WTC11 (cell line): ENCODE data around the gene TUBA4B. TPM values are rescaled to one million over a fixed set of nuclear protein-coding genes. Genes with fewer than 3 reads are reported as not detected.

Experiments used
- ATAC-seq: fragments of 200-7000 bp; cut with Tn5 transposase; 2 replicates; pipeline ENCODE4 v1.10.0; 2021; ENCODE audit warnings: mild to moderate bottlenecking, moderate library complexity
- CTCF ChIA-PET: fragments of 300-600 bp; sonication (Branson Sonifier 250); formaldehyde crosslinking; loops from one replicate; lab custom pipeline; 2021; ENCODE audit warnings: antibody characterized with exemption; lab: Charles Lee
- POLR2A ChIA-PET: fragments of 350-600 bp; sonication (Branson Sonifier 250); formaldehyde crosslinking; loops from one replicate; lab custom pipeline; 2021; ENCODE audit warnings: antibody characterized with exemption; lab: Charles Lee
- DNase-seq: peaks from one replicate; pipeline ENCODE4 v3.0.0; 2021; ENCODE audit warnings: low spot score
- H3K27ac Mint-ChIP-seq: 2 replicates; pipeline ENCODE4 v1.8.0; 2021; ENCODE audit warnings: mixed read lengths
- H3K27me3 Mint-ChIP-seq: 2 replicates; pipeline ENCODE4 v1.8.0; 2021; ENCODE audit warnings: low read depth, mild to moderate bottlenecking, moderate library complexity, mixed read lengths
- H3K36me3 Mint-ChIP-seq: 2 replicates; pipeline ENCODE4 v1.8.0; 2021; ENCODE audit warnings: mixed read lengths
- H3K4me1 Mint-ChIP-seq: 2 replicates; pipeline ENCODE4 v1.8.0; 2022; ENCODE audit warnings: mixed read lengths
- H3K4me3 Mint-ChIP-seq: 2 replicates; pipeline ENCODE4 v1.8.0; 2021; ENCODE audit warnings: mild to moderate bottlenecking, moderate library complexity, mixed read lengths
- H3K9me3 Mint-ChIP-seq: 2 replicates; pipeline ENCODE4 v1.8.0; 2021; ENCODE audit warnings: mixed read lengths
- AR ChIP-seq: fragments of 250-450 bp; sonication (Bioruptor Pico); IDR thresholded peaks from 2 replicates; pipeline ENCODE4 v1.9.0; 2021; ENCODE audit warnings: mild to moderate bottlenecking
- ATF1 ChIP-seq: sonication (generic); formaldehyde crosslinking; IDR thresholded peaks from 2 replicates; pipeline ENCODE4 v1.8.1; 2023; ENCODE audit warnings: mild to moderate bottlenecking, moderate library complexity, missing genetic modification reagents
- ATF2 ChIP-seq: sonication (generic); formaldehyde crosslinking; IDR thresholded peaks from 2 replicates; pipeline ENCODE4 v1.8.1; 2022; ENCODE audit warnings: low read depth, missing genetic modification reagents, borderline replicate concordance
- E2F1 ChIP-seq: sonication (generic); formaldehyde crosslinking; IDR thresholded peaks from 2 replicates; pipeline ENCODE4 v1.8.0; 2022; ENCODE audit warnings: mild to moderate bottlenecking, missing genetic modification reagents
- EMX1 ChIP-seq: fragments of 250-450 bp; sonication (Bioruptor Pico); IDR thresholded peaks from 2 replicates; pipeline ENCODE4 v1.8.0; 2021; ENCODE audit warnings: mild to moderate bottlenecking
- GABPB1 ChIP-seq: sonication (generic); formaldehyde crosslinking; IDR thresholded peaks from 2 replicates; pipeline ENCODE4 v1.8.1; 2023; ENCODE audit warnings: mild to moderate bottlenecking, missing genetic modification reagents
- HMGXB4 ChIP-seq: sonication (generic); formaldehyde crosslinking; IDR thresholded peaks from 2 replicates; pipeline ENCODE4 v1.8.1; 2023; ENCODE audit warnings: mild to moderate bottlenecking, moderate library complexity, missing genetic modification reagents
- JUN ChIP-seq: sonication (generic); formaldehyde crosslinking; IDR thresholded peaks from 2 replicates; pipeline ENCODE4 v1.8.0; 2023; ENCODE audit warnings: mild to moderate bottlenecking, missing genetic modification reagents
- MXD4 ChIP-seq: fragments of 250-450 bp; sonication (Bioruptor Pico); IDR thresholded peaks from 2 replicates; pipeline ENCODE4 v1.8.0; 2021; ENCODE audit warnings: mild to moderate bottlenecking, moderate library complexity, borderline replicate concordance
- NR1H2 ChIP-seq: sonication (generic); formaldehyde crosslinking; IDR thresholded peaks from 2 replicates; pipeline ENCODE4 v1.9.0; 2021; ENCODE audit warnings: mild to moderate bottlenecking, moderate library complexity, missing genetic modification reagents
- SOX15 ChIP-seq: fragments of 250-450 bp; sonication (Bioruptor Pico); IDR thresholded peaks from 2 replicates; pipeline ENCODE4 v1.9.0; 2021; ENCODE audit warnings: mild to moderate bottlenecking
- TP53 ChIP-seq: sonication (generic); formaldehyde crosslinking; IDR thresholded peaks from 2 replicates; pipeline ENCODE4 v1.8.1; 2023; ENCODE audit warnings: mild to moderate bottlenecking, missing genetic modification reagents
- ZBTB21 ChIP-seq: sonication (generic); formaldehyde crosslinking; IDR thresholded peaks from 2 replicates; pipeline ENCODE4 v1.8.1; 2023; ENCODE audit warnings: mild to moderate bottlenecking, missing genetic modification reagents, borderline replicate concordance
- ZNF121 ChIP-seq: sonication (generic); formaldehyde crosslinking; IDR thresholded peaks from 2 replicates; pipeline ENCODE4 v1.8.0; 2023; ENCODE audit warnings: missing genetic modification reagents
- ZNF416 ChIP-seq: fragments of 250-450 bp; sonication (Bioruptor Pico); IDR thresholded peaks from 2 replicates; pipeline ENCODE4 v1.9.0; 2021; ENCODE audit warnings: mild to moderate bottlenecking, inconsistent platforms
- ZSCAN18 ChIP-seq: fragments of 250-450 bp; sonication (Bioruptor Pico); IDR thresholded peaks from 2 replicates; pipeline ENCODE4 v2.1.2; 2022; ENCODE audit warnings: mild to moderate bottlenecking, moderate library complexity
- total RNA-seq: library from RNA; stranded (reverse); gene quantifications from 3 replicates; pipeline ENCODE4 v1.2.3, GENCODE V29; 2021
- TF ChIP-seq, protein P1 (sequence below): sonication (generic); formaldehyde crosslinking; IDR thresholded peaks from 2 replicates; pipeline ENCODE4 v1.8.1; 2022; ENCODE audit warnings: mild to moderate bottlenecking, moderate library complexity, missing genetic modification reagents

The TUBA4B gene
- total RNA-seq, 1 experiment from 2014 or later = 0.20 TPM

GRCh38 chr2:219207884-219208740, 44.9 kb upstream of the TUBA4B start:
- H3K4me3 Mint-ChIP-seq = peak overlapping the region; percentile 74
- DNase-seq (no peak), ATAC-seq (no peak)
- no peak for TF ChIP-seq ZNF121
- TF ChIP-seq GABPB1 (CRISPR knock-in tag) = peak; percentile 56
- TF ChIP-seq, protein P1, sequence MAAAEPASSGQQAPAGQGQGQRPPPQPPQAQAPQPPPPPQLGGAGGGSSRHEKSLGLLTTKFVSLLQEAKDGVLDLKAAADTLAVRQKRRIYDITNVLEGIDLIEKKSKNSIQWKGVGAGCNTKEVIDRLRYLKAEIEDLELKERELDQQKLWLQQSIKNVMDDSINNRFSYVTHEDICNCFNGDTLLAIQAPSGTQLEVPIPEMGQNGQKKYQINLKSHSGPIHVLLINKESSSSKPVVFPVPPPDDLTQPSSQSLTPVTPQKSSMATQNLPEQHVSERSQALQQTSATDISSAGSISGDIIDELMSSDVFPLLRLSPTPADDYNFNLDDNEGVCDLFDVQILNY (CRISPR knock-in tag) = no peak
- peaks cover 5% of the 10 kb centered on the region for H3K9me3 Mint-ChIP-seq
- POLR2A ChIA-PET = no interaction called here
- peaks cover 11% of the 10 kb centered on the region for H3K27me3 Mint-ChIP-seq
- peaks cover 6% of the 10 kb centered on the region for H3K4me1 Mint-ChIP-seq
- H3K27ac Mint-ChIP-seq = peak overlapping the region; percentile 88; the same call in 1 of the 2 replicates
- H3K36me3 Mint-ChIP-seq = peaks cover 42% of the 10 kb centered on the region
- CTCF ChIA-PET = no interaction called here

DNA sequence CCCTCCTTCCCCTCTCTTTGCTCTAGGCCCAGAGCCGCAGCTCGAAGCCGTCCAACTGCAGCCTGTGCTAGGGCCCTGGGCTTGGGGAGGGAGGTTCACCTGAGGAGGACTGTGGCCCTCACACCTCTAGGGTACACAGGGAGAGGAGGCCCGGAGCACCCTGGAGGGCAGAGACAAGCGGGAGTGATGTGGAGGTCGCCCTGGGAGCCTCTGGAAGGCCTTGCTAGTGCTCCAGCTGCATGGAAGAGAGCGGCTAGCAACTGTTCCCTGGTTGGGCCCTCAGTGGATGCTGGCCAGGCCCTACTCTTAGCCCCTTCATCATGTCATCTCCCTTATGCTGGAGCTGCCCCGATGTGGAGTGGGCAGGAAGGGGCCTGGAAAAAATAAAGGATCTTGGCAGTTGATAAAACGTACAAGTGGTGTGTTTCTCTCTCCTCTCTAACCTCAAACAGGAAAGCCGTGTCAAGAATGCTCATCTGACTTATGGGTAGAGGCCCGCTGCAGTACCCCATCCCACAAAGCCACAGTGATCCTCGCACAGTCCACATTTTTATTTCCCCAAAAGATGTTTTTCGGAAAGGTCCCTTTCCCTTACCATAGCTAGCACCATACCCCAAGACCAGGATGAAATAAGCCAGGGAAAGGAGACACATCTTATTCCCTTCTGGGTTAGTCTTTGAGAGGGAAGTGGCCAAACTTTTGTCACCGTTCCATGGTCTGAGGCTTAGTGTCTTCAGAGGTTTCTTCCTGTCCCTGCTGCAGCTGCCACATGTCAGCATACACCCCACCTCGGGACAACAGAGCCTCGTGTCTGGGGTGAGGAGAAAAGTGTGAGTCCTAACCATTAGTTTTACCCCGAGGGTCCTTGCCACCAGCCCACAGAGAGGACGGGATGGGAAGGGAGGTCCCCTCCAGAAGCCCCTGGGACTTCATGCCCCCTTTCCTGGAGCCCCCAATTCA, 43.5 kb upstream of the TUBA4B start:
- ATAC-seq (no peak), DNase-seq (no peak)
- POLR2A ChIA-PET = no interaction called here
- Mint-ChIP-seq H3K27me3 (peaks cover 8% of the 10 kb centered on the region), H3K9me3 (peaks cover 2% of the 10 kb centered on the region), H3K36me3 (peaks cover 54% of the 10 kb centered on the region), H3K27ac (no peak overlapping the region), H3K4me3 (no peak overlapping the region), H3K4me1 (peaks cover 6% of the 10 kb centered on the region)
- CTCF ChIA-PET = no interaction called here
- TF ChIP-seq ZNF416 (CRISPR knock-in tag) (no peak), GABPB1 (CRISPR knock-in tag) (no peak), ZSCAN18 (CRISPR knock-in tag) (no peak), JUN (CRISPR knock-in tag) (no peak), AR (CRISPR knock-in tag) (no peak), NR1H2 (CRISPR knock-in tag) (no peak), SOX15 (CRISPR knock-in tag) (no peak)

DNA sequence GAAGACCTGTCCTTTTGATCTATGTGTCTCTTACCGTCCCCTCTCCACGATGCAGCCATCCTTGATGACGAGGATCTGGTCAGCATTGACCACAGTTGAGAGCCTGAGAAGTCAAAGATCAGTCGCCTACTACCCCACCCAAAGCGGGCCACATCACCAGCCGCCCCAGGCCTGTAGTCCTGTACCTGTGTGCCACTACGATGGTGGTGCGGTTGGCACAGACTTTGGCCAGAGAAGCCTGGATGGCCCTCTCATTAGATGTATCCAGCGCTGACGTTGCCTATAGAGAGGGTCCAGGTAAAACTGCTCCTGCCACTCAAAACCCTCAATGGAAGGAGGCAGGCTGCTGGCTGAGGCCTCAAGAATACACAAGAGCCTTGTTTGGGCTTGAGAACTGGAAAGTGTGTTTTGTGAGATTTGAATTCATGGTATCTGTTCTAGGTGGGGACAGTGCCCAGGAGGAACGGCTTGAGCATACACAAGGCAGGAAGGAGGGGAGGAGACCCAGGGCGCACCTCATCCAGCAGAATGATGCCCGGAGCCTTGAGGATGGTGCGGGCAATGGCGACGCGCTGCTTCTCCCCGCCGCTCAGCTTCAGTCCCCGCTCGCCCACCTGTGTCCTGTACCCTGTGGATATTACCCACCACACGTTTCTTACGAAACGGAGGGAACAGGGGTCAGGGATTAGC, 42.7 kb upstream of the TUBA4B start:
- Mint-ChIP-seq H3K4me3 (no peak overlapping the region), H3K27ac (no peak overlapping the region), H3K9me3 (no peaks in the 10 kb centered on the region), H3K4me1 (peaks cover 6% of the 10 kb centered on the region), H3K27me3 (no peaks in the 10 kb centered on the region), H3K36me3 (peaks cover 59% of the 10 kb centered on the region)
- ChIA-PET POLR2A (no interaction called here), CTCF (no interaction called here)
- no peak for DNase-seq
- ATAC-seq = no peak
- TF ChIP-seq EMX1 (CRISPR knock-in tag) (no peak), MXD4 (CRISPR knock-in tag) (no peak), ZBTB21 (no peak), ZNF121 (no peak), E2F1 (no peak), HMGXB4 (no peak), TP53 (no peak), ATF2 (CRISPR knock-in tag) (no peak), ATF1 (CRISPR knock-in tag) (no peak), JUN (CRISPR knock-in tag) (no peak)
